SK-N-SH (cell line): Measurements from ENCODE around the gene ZNF776. TPM values are rescaled to one million over a fixed set of nuclear protein-coding genes. Genes with fewer than 3 reads are reported as not detected.

Experiments
- CTCF ChIA-PET: fragments of 300-600, 350-600 bp; formaldehyde crosslinking; extraction: SDS; loops from one replicate; lab custom pipeline; 2021; lab: Yijun Ruan, JAX
- POLR2A ChIA-PET: fragments of 350-600 bp; sonication (Branson Sonifier 250); formaldehyde crosslinking; extraction: SDS; loops from one replicate; lab custom pipeline; 2020; ENCODE audit warnings: antibody characterized with exemption, inconsistent platforms; lab: Yijun Ruan, JAX
- DNase-seq: peaks from one replicate; pipeline ENCODE4 v3.0.0; 2012
- H2AFZ ChIP-seq: fragments of 200-600 bp; sonication (generic); 2 replicates; pipeline ENCODE4 v1.8.1; 2016; ENCODE audit warnings: antibody characterized with exemption, mild to moderate bottlenecking, low read depth
- H3F3A ChIP-seq: fragments of 200-600 bp; sonication (generic); replicated peaks from 2 replicates; pipeline ENCODE3; 2016; ENCODE audit warnings: antibody characterized with exemption, mild to moderate bottlenecking; ENCODE audit not compliant: insufficient read depth
- H3K27ac ChIP-seq, 2 experiments: fragments of 200-500 bp in 1 of 2; fragments of 200-600 bp in 1 of 2; sonication (Bioruptor generic) in 1 of 2; sonication (generic), shearing (Covaris generic) in 1 of 2; 2 replicates each; pipeline versions ENCODE4 v1.5.1 to v1.6.1; 2014 to 2016; ENCODE audit warnings: low read depth in 2 of 2, inconsistent platforms in 1 of 2, low read length in 1 of 2, mild to moderate bottlenecking in 1 of 2, mixed read lengths in 1 of 2
- H3K27me3 ChIP-seq: fragments of 200-600 bp; sonication (generic), shearing (Covaris generic); 2 replicates; pipeline ENCODE4 v1.6.1; 2016; ENCODE audit warnings: mixed run types; ENCODE audit not compliant: insufficient read depth
- H3K36me3 ChIP-seq, 2 experiments: fragments of 200-500 bp in 1 of 2; fragments of 200-600 bp in 1 of 2; sonication (Bioruptor generic) in 1 of 2; sonication (generic) in 1 of 2; replicated peaks in 1 of 2; 2 replicates each; pipeline versions ENCODE3 to v1.5.1; 2014 to 2016; ENCODE audit warnings: low read length in 1 of 2, mild to moderate bottlenecking in 1 of 2; ENCODE audit not compliant: insufficient read depth in 2 of 2, control insufficient read depth in 1 of 2
- H3K4me1 ChIP-seq, 2 experiments: fragments of 200-500 bp in 1 of 2; fragments of 200-600 bp in 1 of 2; sonication (Bioruptor generic) in 1 of 2; sonication (generic), shearing (Covaris generic) in 1 of 2; 2 replicates each; pipeline versions ENCODE4 v1.5.1 to v1.6.1; 2014 to 2016; ENCODE audit warnings: low read depth in 1 of 2, low read length in 1 of 2, mixed run types in 1 of 2; ENCODE audit not compliant: insufficient read depth in 2 of 2, control insufficient read depth in 1 of 2
- H3K4me2 ChIP-seq: fragments of 200-600 bp; sonication (generic), shearing (Covaris generic); 2 replicates; pipeline ENCODE4 v1.6.1; 2017; ENCODE audit warnings: mixed run types
- H3K4me3 ChIP-seq, 2 experiments: fragments of 200-500 bp in 1 of 2; fragments of 200-600 bp in 1 of 2; sonication (Bioruptor generic) in 1 of 2; sonication (generic), shearing (Covaris generic) in 1 of 2; 2 replicates each; pipeline versions ENCODE4 v1.5.1 to v1.8.1; 2014 to 2016; ENCODE audit warnings: low read depth in 2 of 2, inconsistent platforms in 1 of 2, low read length in 1 of 2, mild to moderate bottlenecking in 1 of 2, mixed read lengths in 1 of 2, moderate library complexity in 1 of 2
- H3K79me2 ChIP-seq: fragments of 200-600 bp; sonication (generic); 2 replicates; pipeline ENCODE4 v1.8.1; 2017; ENCODE audit warnings: mild to moderate bottlenecking; ENCODE audit not compliant: insufficient read depth
- H3K9ac ChIP-seq: fragments of 200-600 bp; sonication (generic); 2 replicates; pipeline ENCODE4 v1.6.1; 2017; ENCODE audit warnings: mixed run types
- H3K9me2 ChIP-seq: fragments of 200-600 bp; sonication (generic); 2 replicates; pipeline ENCODE4 v1.6.1; 2017; ENCODE audit warnings: mixed run types
- H3K9me3 ChIP-seq: fragments of 200-600 bp; sonication (generic); 2 replicates; pipeline ENCODE4 v1.6.1; 2017; ENCODE audit warnings: mixed run types, mild to moderate bottlenecking, moderate library complexity
- H4K20me1 ChIP-seq: fragments of 200-600 bp; sonication (generic); 2 replicates; pipeline ENCODE4 v1.6.1; 2017; ENCODE audit warnings: mild to moderate bottlenecking, mixed run types; ENCODE audit not compliant: insufficient read depth
- ELF1 ChIP-seq: IDR thresholded peaks from 2 replicates; pipeline ENCODE4 v1.4.0; 2012
- EZH2phosphoT487 ChIP-seq: fragments of 200-600 bp; sonication (generic); IDR thresholded peaks from 2 replicates; pipeline ENCODE4 v1.6.1; 2017; ENCODE audit warnings: low read depth, mixed run types, mild to moderate bottlenecking, antibody characterized with exemption, moderate library complexity, borderline replicate concordance
- FOSL2 ChIP-seq: IDR thresholded peaks from 2 replicates; pipeline ENCODE4 v1.4.0; 2012; ENCODE audit warnings: low read depth, mild to moderate bottlenecking, moderate library complexity, borderline replicate concordance
- GABPA ChIP-seq: IDR thresholded peaks from 2 replicates; pipeline ENCODE4 v1.4.0; 2012; ENCODE audit warnings: low read depth, mild to moderate bottlenecking
- JUND ChIP-seq: IDR thresholded peaks from 2 replicates; pipeline ENCODE4 v1.4.0; 2012
- NFIC ChIP-seq: IDR thresholded peaks from 2 replicates; pipeline ENCODE4 v1.4.0; 2012; ENCODE audit warnings: borderline replicate concordance
- NRF1 ChIP-seq: IDR thresholded peaks from 2 replicates; pipeline ENCODE4 v1.6.1; 2012; ENCODE audit warnings: low read depth, mild to moderate bottlenecking, low read length
- POLR2AphosphoS5 ChIP-seq: IDR thresholded peaks from 2 replicates; pipeline ENCODE4 v1.6.1; 2012; ENCODE audit warnings: low read depth, low read length
- RFX5 ChIP-seq: IDR thresholded peaks from 2 replicates; pipeline ENCODE4 v1.6.1; 2012; ENCODE audit warnings: mild to moderate bottlenecking, improper control_type of control experiment, low read length
- RXRA ChIP-seq: IDR thresholded peaks from 2 replicates; pipeline ENCODE4 v1.4.0; 2012; ENCODE audit warnings: low read depth, mild to moderate bottlenecking, borderline replicate concordance
- SIN3A ChIP-seq: IDR thresholded peaks from 2 replicates; pipeline ENCODE4 v1.6.1; 2012; ENCODE audit warnings: low read depth, mild to moderate bottlenecking, low read length, moderate library complexity, borderline replicate concordance
- YY1 ChIP-seq: IDR thresholded peaks from 2 replicates; pipeline ENCODE4 v1.4.0; 2012; ENCODE audit warnings: low read depth, mild to moderate bottlenecking
- ZBTB33 ChIP-seq: IDR thresholded peaks from 2 replicates; pipeline ENCODE4 v1.4.0; 2012; ENCODE audit warnings: low read depth, borderline replicate concordance
- WGBS: methylation state at CpG from one replicate; pipeline ENCODE4 v1.1.6; 2017; ENCODE audit warnings: low lambda C conversion rate; 5-methylcytosine and 5-hydroxymethylcytosine counted together
- polyA plus RNA-seq, 3 experiments: library from polyadenylated mRNA; depleted of rRNA; stranded (reverse); fragments of >200 nt; gene quantifications; 2 replicates each; pipeline ENCODE4 v1.2.3, GENCODE V29; 2012
- TF ChIP-seq, protein P1 (sequence below): IDR thresholded peaks from 2 replicates; pipeline ENCODE4 v1.6.1; 2012; ENCODE audit warnings: mild to moderate bottlenecking, low read depth, low read length, moderate library complexity
- TF ChIP-seq, protein P2 (sequence below): fragments of 150-350 bp; IDR thresholded peaks from 2 replicates; pipeline ENCODE4 v1.6.1; 2016; ENCODE audit warnings: mild to moderate bottlenecking, low read depth, low read length
- TF ChIP-seq, protein P3 (sequence below): IDR thresholded peaks from 2 replicates; pipeline ENCODE4 v1.4.0; 2012; ENCODE audit warnings: low read depth, borderline replicate concordance

The ZNF776 gene
- polyA plus RNA-seq, 1 of the 3 experiments (the other 2 are of a cell fraction) = 7.5 TPM

DNA sequence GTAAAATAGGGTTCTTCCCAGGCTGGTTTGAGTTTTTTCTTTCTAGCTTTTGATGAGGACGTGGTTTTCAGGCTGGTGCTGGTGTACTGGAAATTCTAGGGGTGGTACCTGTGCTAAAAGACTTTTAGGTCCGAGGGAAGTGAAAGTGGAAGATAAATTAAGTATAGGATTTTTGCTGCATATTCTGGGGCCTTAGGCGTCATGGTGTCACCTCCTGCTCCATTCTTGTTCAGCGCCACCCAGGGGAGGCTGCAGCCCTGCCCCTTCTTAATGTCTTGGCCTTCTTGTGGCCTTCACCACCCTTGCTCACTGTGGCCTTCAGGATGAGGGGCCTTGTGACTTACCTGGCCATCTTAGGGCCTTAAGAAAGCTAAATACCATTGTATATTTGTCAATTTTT lies 55.7 kb downstream of the ZNF776 start:
- 92% methylated on average over 4 of the region's 4 CpGs for WGBS
- Histone ChIP-seq H3K9ac (no peak overlapping the region), H3K36me3 (peaks cover 4 to 6% of the 10 kb centered on the region in 2 experiments), H2AFZ (no peak overlapping the region), H3K4me1 (no peaks in the 10 kb centered on the region; a peak in 1 of 4 replicates), H3K9me3 (no peaks in the 10 kb centered on the region), H3K9me2 (no peaks in the 10 kb centered on the region), H3K27me3 (no peaks in the 10 kb centered on the region), H3K79me2 (peaks cover 6% of the 10 kb centered on the region; the same call in 1 of the 2 replicates), H3K4me3 (no peak overlapping the region), H3F3A (peaks cover 9% of the 10 kb centered on the region), H3K4me2 (no peak overlapping the region), H4K20me1 (no peaks in the 10 kb centered on the region), H3K27ac (no peak overlapping the region)
- TF ChIP-seq POLR2AphosphoS5 (no peak), RXRA (no peak), NRF1 (no peak)
- TF ChIP-seq, protein P1, sequence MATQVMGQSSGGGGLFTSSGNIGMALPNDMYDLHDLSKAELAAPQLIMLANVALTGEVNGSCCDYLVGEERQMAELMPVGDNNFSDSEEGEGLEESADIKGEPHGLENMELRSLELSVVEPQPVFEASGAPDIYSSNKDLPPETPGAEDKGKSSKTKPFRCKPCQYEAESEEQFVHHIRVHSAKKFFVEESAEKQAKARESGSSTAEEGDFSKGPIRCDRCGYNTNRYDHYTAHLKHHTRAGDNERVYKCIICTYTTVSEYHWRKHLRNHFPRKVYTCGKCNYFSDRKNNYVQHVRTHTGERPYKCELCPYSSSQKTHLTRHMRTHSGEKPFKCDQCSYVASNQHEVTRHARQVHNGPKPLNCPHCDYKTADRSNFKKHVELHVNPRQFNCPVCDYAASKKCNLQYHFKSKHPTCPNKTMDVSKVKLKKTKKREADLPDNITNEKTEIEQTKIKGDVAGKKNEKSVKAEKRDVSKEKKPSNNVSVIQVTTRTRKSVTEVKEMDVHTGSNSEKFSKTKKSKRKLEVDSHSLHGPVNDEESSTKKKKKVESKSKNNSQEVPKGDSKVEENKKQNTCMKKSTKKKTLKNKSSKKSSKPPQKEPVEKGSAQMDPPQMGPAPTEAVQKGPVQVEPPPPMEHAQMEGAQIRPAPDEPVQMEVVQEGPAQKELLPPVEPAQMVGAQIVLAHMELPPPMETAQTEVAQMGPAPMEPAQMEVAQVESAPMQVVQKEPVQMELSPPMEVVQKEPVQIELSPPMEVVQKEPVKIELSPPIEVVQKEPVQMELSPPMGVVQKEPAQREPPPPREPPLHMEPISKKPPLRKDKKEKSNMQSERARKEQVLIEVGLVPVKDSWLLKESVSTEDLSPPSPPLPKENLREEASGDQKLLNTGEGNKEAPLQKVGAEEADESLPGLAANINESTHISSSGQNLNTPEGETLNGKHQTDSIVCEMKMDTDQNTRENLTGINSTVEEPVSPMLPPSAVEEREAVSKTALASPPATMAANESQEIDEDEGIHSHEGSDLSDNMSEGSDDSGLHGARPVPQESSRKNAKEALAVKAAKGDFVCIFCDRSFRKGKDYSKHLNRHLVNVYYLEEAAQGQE = no peak
- no peak for DNase-seq
- ChIA-PET POLR2A (no interaction called here), CTCF (interaction anchor here (1.1 kb wide), 1 partner anchor 13 kb away, joined by 3 read pairs; the partner anchor contains the start of gene ZNF552)

- Histone ChIP-seq H3K9me3 (no peaks in the 10 kb centered on the region), H4K20me1 (no peaks in the 10 kb centered on the region), H3K4me1 (no peaks in the 10 kb centered on the region; a peak in 1 of 4 replicates), H3K27me3 (no peaks in the 10 kb centered on the region), H3K79me2 (peaks cover 6% of the 10 kb centered on the region; the same call in 1 of the 2 replicates), H3K4me3 (peak overlapping the region; percentile 55 to 67), H3F3A (peaks cover 12% of the 10 kb centered on the region), H3K9ac (peak overlapping the region; percentile 72), H3K27ac (peak overlapping the region in 1 of 2 experiments; percentile 66; a peak in 3 of 4 replicates), H3K9me2 (no peaks in the 10 kb centered on the region), H3K36me3 (peaks cover 10 to 12% of the 10 kb centered on the region in 2 experiments), H3K4me2 (peak overlapping the region; percentile 76), H2AFZ (peak overlapping the region; percentile 95)
- 29% methylated on average over 6 of the region's 6 CpGs for WGBS
- POLR2A ChIA-PET = interaction anchor here (1.5 kb wide), 1 partner anchor 12 kb away, joined by 5 read pairs; the partner anchor contains the start of gene ZNF552
- DNase-seq = no peak
- CTCF ChIA-PET = no interaction called here
- TF ChIP-seq, protein P2, sequence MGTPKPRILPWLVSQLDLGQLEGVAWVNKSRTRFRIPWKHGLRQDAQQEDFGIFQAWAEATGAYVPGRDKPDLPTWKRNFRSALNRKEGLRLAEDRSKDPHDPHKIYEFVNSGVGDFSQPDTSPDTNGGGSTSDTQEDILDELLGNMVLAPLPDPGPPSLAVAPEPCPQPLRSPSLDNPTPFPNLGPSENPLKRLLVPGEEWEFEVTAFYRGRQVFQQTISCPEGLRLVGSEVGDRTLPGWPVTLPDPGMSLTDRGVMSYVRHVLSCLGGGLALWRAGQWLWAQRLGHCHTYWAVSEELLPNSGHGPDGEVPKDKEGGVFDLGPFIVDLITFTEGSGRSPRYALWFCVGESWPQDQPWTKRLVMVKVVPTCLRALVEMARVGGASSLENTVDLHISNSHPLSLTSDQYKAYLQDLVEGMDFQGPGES = no peak
- no peak for TF ChIP-seq FOSL2
- TF ChIP-seq GABPA = no peak
- no peak for TF ChIP-seq JUND
- no peak for TF ChIP-seq RFX5
- TF ChIP-seq NFIC = no peak
- no peak for TF ChIP-seq ZBTB33
- TF ChIP-seq YY1 = no peak
- TF ChIP-seq, protein P3, sequence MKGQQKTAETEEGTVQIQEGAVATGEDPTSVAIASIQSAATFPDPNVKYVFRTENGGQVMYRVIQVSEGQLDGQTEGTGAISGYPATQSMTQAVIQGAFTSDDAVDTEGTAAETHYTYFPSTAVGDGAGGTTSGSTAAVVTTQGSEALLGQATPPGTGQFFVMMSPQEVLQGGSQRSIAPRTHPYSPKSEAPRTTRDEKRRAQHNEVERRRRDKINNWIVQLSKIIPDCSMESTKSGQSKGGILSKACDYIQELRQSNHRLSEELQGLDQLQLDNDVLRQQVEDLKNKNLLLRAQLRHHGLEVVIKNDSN = no peak
- TF ChIP-seq RXRA = no peak
- no peak for TF ChIP-seq EZH2phosphoT487
- TF ChIP-seq SIN3A = no peak
- no peak for TF ChIP-seq ELF1
- TF ChIP-seq, protein P1 = no peak
Observed at GRCh38 chr19:57803265-57803593, 56.6 kb downstream of the ZNF776 start.
